DMS153 (cell line): Measurements from ENCODE around the gene H6PD.

Experiments used
- DNase-seq: peaks from one replicate; lab custom pipeline; 2025; lab: John Stamatoyannopoulos, UW

H6PD gene

GRCh38 chr1:9204156-9204720 is 30.3 kb upstream of the H6PD start:
- DNase-seq = no peak

- DNase-seq = no peak
Observed at GRCh38 chr1:9207086-9207485, 27.5 kb upstream of the H6PD start.

GRCh38 chr1:9207715-9208114 is 26.9 kb upstream of the H6PD start:
- no peak for DNase-seq

- no peak for DNase-seq
Observed at GRCh38 chr1:9211291-9211811, 23.2 kb upstream of the H6PD start.

- DNase-seq = no peak
Observed at GRCh38 chr1:9212735-9213134, 21.8 kb upstream of the H6PD start.

- no peak for DNase-seq
Observed at GRCh38 chr1:9213956-9214355, 20.6 kb upstream of the H6PD start.

- no peak for DNase-seq
Observed at GRCh38 chr1:9218917-9219316, 15.7 kb upstream of the H6PD start.

GRCh38 chr1:9222846-9223625 is 11.5 kb upstream of the H6PD start:
- DNase-seq = no peak

GRCh38 chr1:9224664-9225410 is 9.7 kb upstream of the H6PD start:
- no peak for DNase-seq

GRCh38 chr1:9225411-9225785 is 9.2 kb upstream of the H6PD start:
- no peak for DNase-seq

- no peak for DNase-seq
Observed at GRCh38 chr1:9228609-9229008, 6.0 kb upstream of the H6PD start.

- no peak for DNase-seq
Observed at GRCh38 chr1:9229549-9229948, 5.0 kb upstream of the H6PD start.

- no peak for DNase-seq
Observed at GRCh38 chr1:9230869-9231533, 3.6 kb upstream of the H6PD start.

GRCh38 chr1:9231648-9232332 is 2.8 kb upstream of the H6PD start:
- no peak for DNase-seq

GRCh38 chr1:9233241-9233941 is 1.2 kb upstream of the H6PD start:
- no peak for DNase-seq

- DNase-seq = no peak
Observed at GRCh38 chr1:9233942-9234222, 692 bp upstream of the H6PD start.

- DNase-seq = peak; percentile 62
Observed at GRCh38 chr1:9235096-9235459, 504 bp downstream of the H6PD start.

- no peak for DNase-seq
Observed at GRCh38 chr1:9235560-9235959, 986 bp downstream of the H6PD start.

GRCh38 chr1:9238134-9238533 is 3.6 kb downstream of the H6PD start:
- no peak for DNase-seq

GRCh38 chr1:9238550-9238949 is 4.0 kb downstream of the H6PD start:
- DNase-seq = no peak

GRCh38 chr1:9239622-9240401 is 5.2 kb downstream of the H6PD start:
- no peak for DNase-seq
